K562 (cell line): Measurements from ENCODE around the gene KRT4. TPM values are rescaled to one million over a fixed set of nuclear protein-coding genes. Genes with fewer than 3 reads are reported as not detected.

Source experiments
- ATAC-seq: fragments of 200-7000 bp; cut with Tn5 transposase; 3 replicates; pipeline ENCODE4 v1.9.1; 2020; ENCODE audit warnings: moderate library complexity
- BruUV-seq: library from RNA; stranded (reverse); fragments of 400-500 nt; replicated peaks from 2 replicates; lab custom pipeline; 2021; lab: Mats Ljungman, UMichigan
- CTCF ChIA-PET: fragments of 300-600 bp; formaldehyde crosslinking; extraction: SDS; loops from one replicate; lab custom pipeline; 2021; ENCODE audit warnings: low intra/inter-chr PET ratio; lab: Yijun Ruan, JAX
- POLR2A ChIA-PET: fragments of 300-600, 350-650 bp; sonication (Branson Sonifier 250); formaldehyde crosslinking; extraction: SDS; loops from one replicate; lab custom pipeline; 2021; ENCODE audit warnings: antibody characterized with exemption, inconsistent platforms; lab: Yijun Ruan, JAX
- DNase-seq, 4 experiments: peaks; one replicate each; pipeline versions ENCODE4 v3.0.0 to v3.0.0-alpha.2; 2011 to 2018; ENCODE audit warnings: low spot score in 3 of 4, mixed read lengths in 3 of 4; ENCODE audit errors: extremely low read depth in 1 of 4
- FAIRE-seq: peaks from 2 replicates; lab custom pipeline; 2011; peaks lifted over from hg19 to GRCh38; lab: Jason Lieb, UNC
- H2AFZ ChIP-seq: 2 replicates; pipeline ENCODE4 v1.6.0; 2011; ENCODE audit warnings: low read depth, low read length, control low read depth, inconsistent platforms
- H3K27ac ChIP-seq: fragments of 200-600 bp; 3 replicates; pipeline ENCODE4 v1.8.0; 2011; ENCODE audit warnings: low read depth, mild to moderate bottlenecking, control low read depth, inconsistent platforms, low read length, moderate library complexity, mixed read lengths; ENCODE audit errors: extremely low read depth
- H3K27me3 ChIP-seq, 2 experiments: fragments of 300-600 bp in 1 of 2; 2 replicates in 1 of 2; 3 replicates in 1 of 2; pipeline versions ENCODE4 v1.6.0 to v1.8.0; 2011; ENCODE audit warnings: inconsistent platforms in 2 of 2, low read length in 2 of 2, mild to moderate bottlenecking in 1 of 2, mixed read lengths in 1 of 2, moderate library complexity in 1 of 2; ENCODE audit not compliant: control insufficient read depth in 2 of 2, insufficient read depth in 2 of 2
- H3K36me3 ChIP-seq: fragments of 300-600 bp; 3 replicates; pipeline ENCODE4 v1.8.0; 2011; ENCODE audit warnings: mild to moderate bottlenecking, low read length, inconsistent platforms; ENCODE audit not compliant: control insufficient read depth, insufficient read depth
- H3K4me1 ChIP-seq, 2 experiments: fragments of 200-600 bp in 1 of 2; replicated peaks in 1 of 2; 2 replicates in 1 of 2; 3 replicates in 1 of 2; pipeline versions ENCODE4 v1.5.1 to v1.8.0; 2011; ENCODE audit warnings: inconsistent platforms in 2 of 2, low read length in 2 of 2, mild to moderate bottlenecking in 1 of 2, mixed read lengths in 1 of 2, moderate library complexity in 1 of 2; ENCODE audit not compliant: control insufficient read depth in 2 of 2, insufficient read depth in 2 of 2
- H3K4me2 ChIP-seq: 2 replicates; pipeline ENCODE4 v1.6.1; 2011; ENCODE audit warnings: low read length, control low read depth, inconsistent platforms, mixed read lengths; ENCODE audit not compliant: insufficient read depth
- H3K4me3 ChIP-seq: fragments of 200-600 bp; sonication (generic), shearing (Covaris generic); 2 replicates; pipeline ENCODE4 v1.5.1; 2016; ENCODE audit warnings: control low read depth, inconsistent platforms
- H3K79me2 ChIP-seq: fragments of 200-600 bp; 3 replicates; pipeline ENCODE4 v1.8.0; 2011; ENCODE audit warnings: low read length, inconsistent platforms; ENCODE audit not compliant: control insufficient read depth, insufficient read depth
- H3K9ac ChIP-seq, 2 experiments: 2 replicates each; pipeline versions ENCODE4 v1.6.0 to v1.6.1; 2011; ENCODE audit warnings: low read depth in 2 of 2, low read length in 2 of 2, control low read depth in 1 of 2, inconsistent platforms in 1 of 2, mild to moderate bottlenecking in 1 of 2, mixed read lengths in 1 of 2; ENCODE audit not compliant: insufficient read depth in 1 of 2
- H3K9me1 ChIP-seq: one replicate; pipeline ENCODE4 v1.6.0; 2011; ENCODE audit warnings: inconsistent platforms, mild to moderate bottlenecking, low read length, moderate library complexity; ENCODE audit not compliant: control insufficient read depth, insufficient read depth
- H3K9me3 ChIP-seq: replicated peaks from 2 replicates; pipeline ENCODE4 v1.5.1; 2011; ENCODE audit warnings: low read depth, low read length, inconsistent platforms; ENCODE audit not compliant: control insufficient read depth, insufficient read depth
- H4K20me1 ChIP-seq: replicated peaks from 2 replicates; pipeline ENCODE4 v1.6.1; 2011; ENCODE audit warnings: low read length, inconsistent platforms, mixed read lengths; ENCODE audit not compliant: control insufficient read depth, insufficient read depth
- ATF2 ChIP-seq: sonication (generic); formaldehyde crosslinking; IDR thresholded peaks from 2 replicates; pipeline ENCODE4 v1.8.1; 2022; ENCODE audit warnings: missing genetic modification reagents
- GMEB1 ChIP-seq: fragments of 250-450 bp; sonication (Bioruptor Pico); IDR thresholded peaks from 2 replicates; pipeline ENCODE4 v1.4.0; 2020; ENCODE audit warnings: mild to moderate bottlenecking
- GTF2A2 ChIP-seq: IDR thresholded peaks from 2 replicates; pipeline ENCODE4 v1.6.1; 2016; ENCODE audit warnings: mild to moderate bottlenecking, missing genetic modification characterization, missing compliant biosample characterization
- MEF2A ChIP-seq: IDR thresholded peaks from 2 replicates; pipeline ENCODE4 v1.6.1; 2011; ENCODE audit warnings: low read depth, mild to moderate bottlenecking, low read length, moderate library complexity; ENCODE audit not compliant: control insufficient read depth
- SP2 ChIP-seq: IDR thresholded peaks from 2 replicates; pipeline ENCODE4 v1.6.1; 2011; ENCODE audit warnings: mild to moderate bottlenecking, low read depth, low read length, moderate library complexity; ENCODE audit not compliant: poor library complexity, severe bottlenecking; ENCODE audit errors: extremely low read depth
- ZBTB49 ChIP-seq: sonication (generic); formaldehyde crosslinking; IDR thresholded peaks from 2 replicates; pipeline ENCODE4 v1.8.0; 2022; ENCODE audit warnings: missing genetic modification reagents, mild to moderate bottlenecking, borderline replicate concordance
- WGBS: fragments of 100-300 bp; shearing (Covaris generic); methylation state at CpG from one replicate; pipeline ENCODE4 v1.1.6; 2016; ENCODE audit warnings: low coverage, mixed read lengths; ENCODE audit not compliant: insufficient coverage; ENCODE audit errors: missing lambda C conversion rate; 5-methylcytosine and 5-hydroxymethylcytosine counted together
- in situ Hi-C: fragments of 300-500 bp; cut with MboI; formaldehyde crosslinking; loops from 4 replicates; pipeline ENCODE4 v1.15.0; 2018; ENCODE audit warnings: inconsistent platforms, mixed read lengths
- intact Hi-C: fragments of 100-400 bp; cut with micrococcal nuclease; formaldehyde crosslinking; loops from 2 replicates; pipeline ENCODE4 v1.14.2; 2022
- polyA plus RNA-seq, 8 experiments: library from polyadenylated mRNA; depleted of rRNA in 4 of 8; stranded (reverse) in 5 of 8; unstranded in 3 of 8; fragments of >200 nt; fragmentation: Nextera tagmentation in 2 of 8; fragmentation: Illumina TruSeq in 1 of 8; extraction: Ambion mirVana in 2 of 8; extraction: Trizol in 1 of 8; gene quantifications; 2 replicates each; pipeline versions ENCODE4 v1.2.1 to v1.2.3, GENCODE V29; 2011 to 2014; ENCODE audit warnings: inconsistent platforms in 1 of 8, missing spikeins in 1 of 8
- total RNA-seq, 7 experiments: library from RNA; depleted of rRNA in 6 of 7; stranded (reverse); fragments of >200 nt in 6 of 7; fragmentation: Illumina TruSeq in 2 of 7; extraction: Trizol in 2 of 7; gene quantifications; 2 replicates each; pipeline versions ENCODE4 v1.2.1 to v1.2.3, GENCODE V29; 2011 to 2021; ENCODE audit warnings: low replicate concordance in 1 of 7

Gene KRT4
- total and polyA plus RNA-seq, 9 of the 15 experiments (the other 6 are each of a cell fraction or from before 2014, with no cell fraction given): not detected

- no peaks in the 10 kb centered on the region for H4K20me1 ChIP-seq
- H3K27me3 ChIP-seq: peaks cover 26 to 75% of the 10 kb centered on the region in 2 experiments; a peak in 4 of 5 replicates
- no peaks in the 10 kb centered on the region for H3K9me3 ChIP-seq
- ChIA-PET POLR2A (interaction anchor here (0.6 to 1.1 kb wide), 3 partner anchors 13 to 253 kb away, joined by 3 to 5 read pairs (median 3); no protein-coding TSS in a partner anchor), CTCF (no interaction called here)
- no peak overlapping the region for H3K4me3 ChIP-seq
- H3K36me3 ChIP-seq: no peaks in the 10 kb centered on the region
- H3K9ac ChIP-seq: no peak overlapping the region
- no peak overlapping the region for H2AFZ ChIP-seq
- no peaks in the 10 kb centered on the region for H3K9me1 ChIP-seq
- FAIRE-seq (no peak), ATAC-seq (no peak), DNase-seq (no peak)
- H3K4me2 ChIP-seq: no peak overlapping the region
- TF ChIP-seq MEF2A (no peak), ZBTB49 (CRISPR knock-in tag) (no peak), GTF2A2 (tag) (no peak), GMEB1 (no peak), ATF2 (CRISPR knock-in tag) (no peak), SP2 (no peak)
- 0% methylated on average over 6 of the region's 6 CpGs for WGBS
- H3K27ac ChIP-seq: no peak overlapping the region
- intact Hi-C loops: no loop called here
- no peaks in the 10 kb centered on the region; a peak in 2 of 5 replicates for H3K4me1 ChIP-seq
- in situ Hi-C loops: no loop called here
- no peaks in the 10 kb centered on the region for H3K79me2 ChIP-seq
- no TSS peak for BruUV-seq
These were observed 6.6 kb upstream of the KRT4 start for GRCh38 chr12:52820521-52820920.
